ENCODE data around the gene CELF5. TPM values are rescaled to one million over a fixed set of nuclear protein-coding genes. Genes with fewer than 3 reads are reported as not detected.

The CELF5 gene
- total RNA-seq, 2 donors from 2014 or later: 2.6 to 3.5 TPM

- no peak overlapping the region for H3K9ac ChIP-seq (ENCODE audit: extremely low read depth, low read length, poor library complexity, severe bottlenecking)
- H3K4me3 ChIP-seq (ENCODE audit: low read length): no peak overlapping the region
- H3K36me3 Mint-ChIP-seq (ENCODE audit: low read depth): peaks cover 28% of the 10 kb centered on the region
- H3K9me3 ChIP-seq (ENCODE audit: control insufficient read depth, low read length): no peaks in the 10 kb centered on the region
- peaks cover 13% of the 10 kb centered on the region for H3K36me3 ChIP-seq (ENCODE audit: control insufficient read depth, insufficient read depth, low read length)
- peak; percentile 87 for DNase-seq
- no peak overlapping the region for H3K27ac ChIP-seq (ENCODE audit: low read depth, low read length)
- no peaks in the 10 kb centered on the region for H3K4me1 Mint-ChIP-seq
- 89 to 93% methylated on average over 17 to 42 of the region's 43 CpGs for WGBS, 2 experiments (ENCODE audit: insufficient coverage in 1 of 2, insufficient read length in 1 of 2)
- no peak for TF ChIP-seq CTCF (conservative IDR thresholded peaks at IDR 0.05)
- H3K4me1 ChIP-seq (ENCODE audit: control insufficient read depth, insufficient read depth, low read length): no peaks in the 10 kb centered on the region
- H3K4me3 Mint-ChIP-seq: no peak overlapping the region
- H3K9me3 Mint-ChIP-seq: no peaks in the 10 kb centered on the region
- H3K27me3 ChIP-seq (ENCODE audit: control insufficient read depth, insufficient read depth, low read length, poor library complexity, severe bottlenecking): no peaks in the 10 kb centered on the region
- peaks cover 1% of the 10 kb centered on the region for H3K27me3 Mint-ChIP-seq (ENCODE audit: insufficient read depth)
- H3K27ac Mint-ChIP-seq: no peak overlapping the region
These were observed 16.8 kb upstream of the CELF5 start for GRCh38 chr19:3207461-3208242.

GRCh38 chr19:3208317-3209207 lies 15.9 kb upstream of the CELF5 start:
- Histone ChIP-seq H3K27me3 (ENCODE audit: control insufficient read depth, insufficient read depth, low read length, poor library complexity, severe bottlenecking) (no peaks in the 10 kb centered on the region), H3K27ac (ENCODE audit: low read depth, low read length) (no peak overlapping the region), H3K36me3 (ENCODE audit: control insufficient read depth, insufficient read depth, low read length) (peaks cover 13% of the 10 kb centered on the region), H3K9ac (ENCODE audit: extremely low read depth, low read length, poor library complexity, severe bottlenecking) (no peak overlapping the region), H3K9me3 (ENCODE audit: control insufficient read depth, low read length) (no peaks in the 10 kb centered on the region), H3K4me3 (ENCODE audit: low read length) (no peak overlapping the region), H3K4me1 (ENCODE audit: control insufficient read depth, insufficient read depth, low read length) (no peaks in the 10 kb centered on the region)
- peaks cover 1% of the 10 kb centered on the region for H3K27me3 Mint-ChIP-seq (ENCODE audit: insufficient read depth)
- H3K4me3 Mint-ChIP-seq: no peak overlapping the region
- no peak overlapping the region for H3K27ac Mint-ChIP-seq
- WGBS, 2 experiments (ENCODE audit: insufficient coverage in 1 of 2, insufficient read length in 1 of 2): 92 to 95% methylated on average over 17 to 33 of the region's 33 CpGs
- no peaks in the 10 kb centered on the region for H3K9me3 Mint-ChIP-seq
- H3K36me3 Mint-ChIP-seq (ENCODE audit: low read depth): peaks cover 26% of the 10 kb centered on the region
- H3K4me1 Mint-ChIP-seq: no peaks in the 10 kb centered on the region
- TF ChIP-seq CTCF (conservative IDR thresholded peaks at IDR 0.05): no peak
- DNase-seq: no peak

GRCh38 chr19:3210347-3211017 lies 14.0 kb upstream of the CELF5 start:
- H3K27me3 Mint-ChIP-seq (ENCODE audit: insufficient read depth): peaks cover 1% of the 10 kb centered on the region
- peak; percentile 92 for DNase-seq

More at GRCh38 chr19:3210347-3211017, 14.0 kb upstream of the CELF5 start:
- Mint-ChIP-seq H3K4me1 (no peaks in the 10 kb centered on the region), H3K27ac (no peak overlapping the region), H3K36me3 (ENCODE audit: low read depth) (peaks cover 21% of the 10 kb centered on the region), H3K9me3 (no peaks in the 10 kb centered on the region), H3K4me3 (no peak overlapping the region)
- no peak overlapping the region for H3K4me3 ChIP-seq (ENCODE audit: low read length)
- no peak overlapping the region for H3K27ac ChIP-seq (ENCODE audit: low read depth, low read length)
- 60 to 61% methylated on average over 10 to 20 of the region's 20 CpGs for whole genome bisulfite sequencing, 2 experiments (ENCODE audit: insufficient coverage in 1 of 2, insufficient read length in 1 of 2)
- no peaks in the 10 kb centered on the region for H3K9me3 ChIP-seq (ENCODE audit: control insufficient read depth, low read length)
- H3K4me1 ChIP-seq (ENCODE audit: control insufficient read depth, insufficient read depth, low read length): no peaks in the 10 kb centered on the region
- peaks cover 13% of the 10 kb centered on the region for H3K36me3 ChIP-seq (ENCODE audit: control insufficient read depth, insufficient read depth, low read length)
- peak; percentile 79 for TF ChIP-seq CTCF (conservative IDR thresholded peaks at IDR 0.05)
- no peaks in the 10 kb centered on the region for H3K27me3 ChIP-seq (ENCODE audit: control insufficient read depth, insufficient read depth, low read length, poor library complexity, severe bottlenecking)
- H3K9ac ChIP-seq (ENCODE audit: extremely low read depth, low read length, poor library complexity, severe bottlenecking): no peak overlapping the region

All from endodermal cell (in vitro differentiated cells).